GM12878 (cell line): Measurements from ENCODE around the gene C14orf93. TPM values are rescaled to one million over a fixed set of nuclear protein-coding genes. Genes with fewer than 3 reads are reported as not detected.

Experiments
- ATF7 ChIP-seq: fragments of 450-650 bp; IDR thresholded peaks from 2 replicates; pipeline ENCODE4 v1.6.1; 2016; ENCODE audit warnings: low read depth, mild to moderate bottlenecking
- BMI1 ChIP-seq: fragments of 450-650 bp; IDR thresholded peaks from 2 replicates; pipeline ENCODE4 v1.6.1; 2016; ENCODE audit warnings: mild to moderate bottlenecking, moderate library complexity, borderline replicate concordance
- CBX5 ChIP-seq: sonication (generic); IDR thresholded peaks from 2 replicates; pipeline ENCODE4 v1.6.1; 2016; ENCODE audit warnings: low read depth, moderate library complexity, mild to moderate bottlenecking, inconsistent platforms
- E4F1 ChIP-seq: fragments of 450-650 bp; IDR thresholded peaks from 2 replicates; pipeline ENCODE4 v1.6.1; 2018; ENCODE audit warnings: borderline replicate concordance, mild to moderate bottlenecking; ENCODE audit not compliant: partially characterized antibody
- FOS ChIP-seq: IDR thresholded peaks from 3 replicates; pipeline ENCODE4 v1.6.1; 2011; ENCODE audit warnings: borderline replicate concordance; ENCODE audit not compliant: insufficient read length; ENCODE audit errors: extremely low read depth
- GATAD2B ChIP-seq: fragments of 450-650 bp; conservative IDR thresholded peaks from 2 replicates; pipeline ENCODE4 v1.6.1; 2017; ENCODE audit warnings: low read depth, mild to moderate bottlenecking, moderate library complexity
- IKZF2 ChIP-seq, 2 experiments: fragments of 450-650 bp; IDR thresholded peaks; 2 replicates each; pipeline ENCODE4 v1.6.1; 2017; ENCODE audit warnings: mild to moderate bottlenecking in 2 of 2, moderate library complexity in 2 of 2
- JUND ChIP-seq: IDR thresholded peaks from 2 replicates; pipeline ENCODE4 v1.6.1; 2012; ENCODE audit warnings: low read depth, mild to moderate bottlenecking, low read length, improper control_type of control experiment, moderate library complexity
- KDM1A ChIP-seq: fragments of 200-600 bp; sonication (generic); IDR thresholded peaks from 2 replicates; pipeline ENCODE4 v1.6.1; 2016; ENCODE audit warnings: borderline replicate concordance
- NRF1 ChIP-seq: conservative IDR thresholded peaks from 2 replicates; pipeline ENCODE4 v1.6.1; 2011; ENCODE audit warnings: mild to moderate bottlenecking, low read depth, low read length, improper control_type of control experiment
- PAX8 ChIP-seq: fragments of 450-650 bp; IDR thresholded peaks from 2 replicates; pipeline ENCODE4 v1.6.1; 2017; ENCODE audit warnings: mild to moderate bottlenecking, moderate library complexity
- PML ChIP-seq: IDR thresholded peaks from 2 replicates; pipeline ENCODE4 v1.6.1; 2012; ENCODE audit warnings: low read length, inconsistent platforms
- SMC3 ChIP-seq: IDR thresholded peaks from 2 replicates; pipeline ENCODE4 v1.6.1; 2011; ENCODE audit warnings: low read length, improper control_type of control experiment, borderline replicate concordance
- polyA plus RNA-seq, 11 experiments: library from polyadenylated mRNA; depleted of rRNA in 4 of 11; unstranded in 6 of 11; stranded (reverse) in 5 of 11; fragments of >200 nt; fragmentation: Nextera tagmentation in 4 of 11; fragmentation: Illumina TruSeq in 1 of 11; extraction: Ambion mirVana in 4 of 11; extraction: Trizol in 1 of 11; gene quantifications; 1 replicate in 1 of 11; 2 replicates in 10 of 11; pipeline versions ENCODE4 v1.2.1 to v1.2.3, GENCODE V29; 2011 to 2016; ENCODE audit warnings: inconsistent platforms in 2 of 11, missing spikeins in 2 of 11, low read depth in 1 of 11
- total RNA-seq, 4 experiments: library from RNA; depleted of rRNA in 3 of 4; stranded (reverse); fragments of >200 nt in 3 of 4; fragmentation: Illumina TruSeq in 1 of 4; extraction: Trizol in 1 of 4; gene quantifications; 2 replicates each; pipeline versions ENCODE4 v1.2.1 to v1.2.3, GENCODE V29; 2013 to 2021
- TF ChIP-seq, protein P1 (sequence below): fragments of 450-650 bp; formaldehyde crosslinking; IDR thresholded peaks from 2 replicates; pipeline ENCODE4 v1.4.0; 2020; ENCODE audit warnings: mild to moderate bottlenecking, moderate library complexity
- TF ChIP-seq, protein P2 (sequence below): IDR thresholded peaks from 2 replicates; pipeline ENCODE4 v1.6.1; 2011; ENCODE audit warnings: borderline replicate concordance, low read depth, mild to moderate bottlenecking, moderate library complexity, low read length; ENCODE audit not compliant: insufficient read depth, poor library complexity, severe bottlenecking
- TF ChIP-seq, protein P3 (sequence below): IDR thresholded peaks from 2 replicates; pipeline ENCODE4 v1.6.1; 2011; ENCODE audit warnings: low read depth, low read length, improper control_type of control experiment, borderline replicate concordance

Gene C14orf93
- total and polyA plus RNA-seq, 10 of the 15 experiments (the other 5 are each of a cell fraction or from before 2014, with no cell fraction given): 1.8 to 13.9 (median 10.2) TPM

GRCh38 chr14:22973217-22974032 lies 36.5 kb downstream of the C14orf93 start (continued):
- TF ChIP-seq, protein P1, sequence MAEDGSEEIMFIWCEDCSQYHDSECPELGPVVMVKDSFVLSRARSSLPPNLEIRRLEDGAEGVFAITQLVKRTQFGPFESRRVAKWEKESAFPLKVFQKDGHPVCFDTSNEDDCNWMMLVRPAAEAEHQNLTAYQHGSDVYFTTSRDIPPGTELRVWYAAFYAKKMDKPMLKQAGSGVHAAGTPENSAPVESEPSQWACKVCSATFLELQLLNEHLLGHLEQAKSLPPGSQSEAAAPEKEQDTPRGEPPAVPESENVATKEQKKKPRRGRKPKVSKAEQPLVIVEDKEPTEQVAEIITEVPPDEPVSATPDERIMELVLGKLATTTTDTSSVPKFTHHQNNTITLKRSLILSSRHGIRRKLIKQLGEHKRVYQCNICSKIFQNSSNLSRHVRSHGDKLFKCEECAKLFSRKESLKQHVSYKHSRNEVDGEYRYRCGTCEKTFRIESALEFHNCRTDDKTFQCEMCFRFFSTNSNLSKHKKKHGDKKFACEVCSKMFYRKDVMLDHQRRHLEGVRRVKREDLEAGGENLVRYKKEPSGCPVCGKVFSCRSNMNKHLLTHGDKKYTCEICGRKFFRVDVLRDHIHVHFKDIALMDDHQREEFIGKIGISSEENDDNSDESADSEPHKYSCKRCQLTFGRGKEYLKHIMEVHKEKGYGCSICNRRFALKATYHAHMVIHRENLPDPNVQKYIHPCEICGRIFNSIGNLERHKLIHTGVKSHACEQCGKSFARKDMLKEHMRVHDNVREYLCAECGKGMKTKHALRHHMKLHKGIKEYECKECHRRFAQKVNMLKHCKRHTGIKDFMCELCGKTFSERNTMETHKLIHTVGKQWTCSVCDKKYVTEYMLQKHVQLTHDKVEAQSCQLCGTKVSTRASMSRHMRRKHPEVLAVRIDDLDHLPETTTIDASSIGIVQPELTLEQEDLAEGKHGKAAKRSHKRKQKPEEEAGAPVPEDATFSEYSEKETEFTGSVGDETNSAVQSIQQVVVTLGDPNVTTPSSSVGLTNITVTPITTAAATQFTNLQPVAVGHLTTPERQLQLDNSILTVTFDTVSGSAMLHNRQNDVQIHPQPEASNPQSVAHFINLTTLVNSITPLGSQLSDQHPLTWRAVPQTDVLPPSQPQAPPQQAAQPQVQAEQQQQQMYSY: no peak
- no peak for TF ChIP-seq FOS
- no peak for TF ChIP-seq KDM1A
- no peak for TF ChIP-seq ATF7
- no peak for TF ChIP-seq GATAD2B
- TF ChIP-seq BMI1: no peak
- TF ChIP-seq, protein P2, sequence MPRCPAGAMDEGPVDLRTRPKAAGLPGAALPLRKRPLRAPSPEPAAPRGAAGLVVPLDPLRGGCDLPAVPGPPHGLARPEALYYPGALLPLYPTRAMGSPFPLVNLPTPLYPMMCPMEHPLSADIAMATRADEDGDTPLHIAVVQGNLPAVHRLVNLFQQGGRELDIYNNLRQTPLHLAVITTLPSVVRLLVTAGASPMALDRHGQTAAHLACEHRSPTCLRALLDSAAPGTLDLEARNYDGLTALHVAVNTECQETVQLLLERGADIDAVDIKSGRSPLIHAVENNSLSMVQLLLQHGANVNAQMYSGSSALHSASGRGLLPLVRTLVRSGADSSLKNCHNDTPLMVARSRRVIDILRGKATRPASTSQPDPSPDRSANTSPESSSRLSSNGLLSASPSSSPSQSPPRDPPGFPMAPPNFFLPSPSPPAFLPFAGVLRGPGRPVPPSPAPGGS: no peak
- TF ChIP-seq SMC3: peak; percentile 62; the same call in 1 of the 2 replicates
- no peak for TF ChIP-seq E4F1
- TF ChIP-seq PAX8: no peak
- peak in 1 of 2 experiments; percentile 27; a peak in 1 of 4 replicates for TF ChIP-seq IKZF2 (IDR thresholded peaks at IDR 0.05)
- TF ChIP-seq JUND: no peak
- TF ChIP-seq NRF1: no peak
- no peak for TF ChIP-seq PML
- no peak for TF ChIP-seq CBX5
- TF ChIP-seq, protein P3, sequence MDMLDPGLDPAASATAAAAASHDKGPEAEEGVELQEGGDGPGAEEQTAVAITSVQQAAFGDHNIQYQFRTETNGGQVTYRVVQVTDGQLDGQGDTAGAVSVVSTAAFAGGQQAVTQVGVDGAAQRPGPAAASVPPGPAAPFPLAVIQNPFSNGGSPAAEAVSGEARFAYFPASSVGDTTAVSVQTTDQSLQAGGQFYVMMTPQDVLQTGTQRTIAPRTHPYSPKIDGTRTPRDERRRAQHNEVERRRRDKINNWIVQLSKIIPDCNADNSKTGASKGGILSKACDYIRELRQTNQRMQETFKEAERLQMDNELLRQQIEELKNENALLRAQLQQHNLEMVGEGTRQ: no peak
- TF ChIP-seq, all 136 proteins: peak for 4
